Upper lobe of left lung (tissue), 4 donors: Measurements from ENCODE around the gene KIF21B.

Experiments
- POLR2AphosphoS5 ChIP-seq, 2 donors: sonication (generic); formaldehyde crosslinking; IDR thresholded peaks; one replicate each; pipeline ENCODE4 v1.5.1; 2017; ENCODE audit warnings: antibody characterized with exemption in 2 of 2
- TF ChIP-seq, protein P1 (sequence below), 6 experiments: fragments of 450-650 bp in 4 of 6; fragments of 200-600 bp in 2 of 6; sonication (generic) in 2 of 6; IDR thresholded peaks; one replicate each; pipeline ENCODE4 v1.5.1; 2016 to 2019; ENCODE audit warnings: antibody characterized with exemption in 6 of 6

DNA sequence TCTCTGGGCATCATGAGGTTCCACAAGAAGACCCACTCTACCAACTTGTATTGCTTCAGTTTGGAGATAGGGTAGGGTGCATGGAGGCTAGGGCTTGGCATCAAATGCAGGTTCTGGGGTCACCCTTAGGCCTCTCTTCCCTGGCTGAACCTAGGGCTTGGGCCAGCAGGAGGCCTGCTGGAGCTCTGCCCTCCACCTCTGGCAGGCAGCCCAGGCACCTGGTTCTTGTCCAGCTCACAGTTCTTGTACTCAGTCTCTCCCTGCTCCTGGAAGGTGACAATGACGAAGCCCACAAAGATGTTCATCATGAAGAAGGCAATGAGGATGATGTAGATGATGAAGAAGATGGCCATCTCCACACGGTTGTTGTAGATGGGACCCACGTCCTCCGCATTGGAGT is 37.5 kb upstream of the KIF21B start:
- TF ChIP-seq, protein P1, sequence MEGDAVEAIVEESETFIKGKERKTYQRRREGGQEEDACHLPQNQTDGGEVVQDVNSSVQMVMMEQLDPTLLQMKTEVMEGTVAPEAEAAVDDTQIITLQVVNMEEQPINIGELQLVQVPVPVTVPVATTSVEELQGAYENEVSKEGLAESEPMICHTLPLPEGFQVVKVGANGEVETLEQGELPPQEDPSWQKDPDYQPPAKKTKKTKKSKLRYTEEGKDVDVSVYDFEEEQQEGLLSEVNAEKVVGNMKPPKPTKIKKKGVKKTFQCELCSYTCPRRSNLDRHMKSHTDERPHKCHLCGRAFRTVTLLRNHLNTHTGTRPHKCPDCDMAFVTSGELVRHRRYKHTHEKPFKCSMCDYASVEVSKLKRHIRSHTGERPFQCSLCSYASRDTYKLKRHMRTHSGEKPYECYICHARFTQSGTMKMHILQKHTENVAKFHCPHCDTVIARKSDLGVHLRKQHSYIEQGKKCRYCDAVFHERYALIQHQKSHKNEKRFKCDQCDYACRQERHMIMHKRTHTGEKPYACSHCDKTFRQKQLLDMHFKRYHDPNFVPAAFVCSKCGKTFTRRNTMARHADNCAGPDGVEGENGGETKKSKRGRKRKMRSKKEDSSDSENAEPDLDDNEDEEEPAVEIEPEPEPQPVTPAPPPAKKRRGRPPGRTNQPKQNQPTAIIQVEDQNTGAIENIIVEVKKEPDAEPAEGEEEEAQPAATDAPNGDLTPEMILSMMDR (IDR thresholded peaks at IDR 0.05), result no peak
- no peak for TF ChIP-seq POLR2AphosphoS5 (IDR thresholded peaks at IDR 0.05)
